Stomach (tissue), 9 donors: ENCODE data around the gene OST4. TPM values are rescaled to one million over a fixed set of nuclear protein-coding genes. Genes with fewer than 3 reads are reported as not detected.

Experiments
- DNase-seq, 2 donors: peaks; one replicate each; pipeline versions ENCODE4 v3.0.0 to v3.0.0-alpha.2; 2013 to 2019
- H3K27ac ChIP-seq, 5 donors: fragments of 200-600 bp in 4 of 5; sonication (generic) in 4 of 5; one replicate each; pipeline ENCODE4 v1.5.1; 2013 to 2019; ENCODE audit warnings: mild to moderate bottlenecking in 1 of 5, moderate library complexity in 1 of 5
- H3K27me3 ChIP-seq, 3 donors: fragments of 200-600 bp; sonication (generic); one replicate each; pipeline ENCODE4 v1.5.1; 2017 to 2019; ENCODE audit warnings: mixed run types in 1 of 3
- H3K36me3 ChIP-seq, 4 donors: fragments of 200-600 bp; sonication (generic); 1 replicate in 3 of 4; 2 replicates in 1 of 4; pipeline ENCODE4 v1.5.1; 2016 to 2019
- H3K4me1 ChIP-seq, 4 donors: fragments of 200-600 bp; sonication (generic); one replicate each; pipeline ENCODE4 v1.5.1; 2016 to 2019
- H3K4me3 ChIP-seq, 4 donors: fragments of 200-600 bp; sonication (generic) in 3 of 4; one replicate each; pipeline ENCODE4 v1.5.1; 2016 to 2019; ENCODE audit warnings: mild to moderate bottlenecking in 1 of 4
- H3K9me3 ChIP-seq, 4 donors: fragments of 200-600 bp; sonication (generic); one replicate each; pipeline ENCODE4 v1.5.1; 2016 to 2019
- EP300 ChIP-seq: sonication (generic); formaldehyde crosslinking; IDR thresholded peaks from one replicate; pipeline ENCODE4 v1.6.1; 2017; ENCODE audit warnings: antibody characterized with exemption
- POLR2A ChIP-seq, 4 donors: fragments of 450-650 bp; IDR thresholded peaks; one replicate each; pipeline ENCODE4 v1.6.1; 2016; ENCODE audit warnings: antibody characterized with exemption in 4 of 4, control low read depth in 2 of 4, mild to moderate bottlenecking in 1 of 4, moderate library complexity in 1 of 4
- POLR2AphosphoS5 ChIP-seq, 3 donors: sonication (generic); formaldehyde crosslinking; IDR thresholded peaks; one replicate each; pipeline ENCODE4 v1.6.1; 2016; ENCODE audit warnings: antibody characterized with exemption in 3 of 3
- WGBS, 5 donors: extraction: QIAGEN DNeasy Blood & Tissue Kit in 3 of 5; methylation state at CpG; one replicate each; pipeline versions ENCODE4 v1.1.5 to v1.1.7; 2013 to 2018; 5-methylcytosine and 5-hydroxymethylcytosine counted together
- intact Hi-C: fragments of 100-400 bp; cut with DNase I; formaldehyde crosslinking; loops from one replicate; pipeline ENCODE4 v1.15.1; 2023; ENCODE audit warnings: low total_unique reads
- polyA plus RNA-seq, 3 donors: library from polyadenylated mRNA; stranded (reverse); fragments of 200-250 nt; gene quantifications; one replicate each; pipeline ENCODE4 v1.2.3, GENCODE V29; 2013
- total RNA-seq, 5 donors: library from RNA; depleted of rRNA; stranded (reverse); fragments of >200 nt; gene quantifications; one replicate each; pipeline versions ENCODE4 v1.1.0 to v1.2.3, GENCODE V29; 2014 to 2016
- TF ChIP-seq, protein P1 (sequence below), 7 experiments: fragments of 450-650 bp in 4 of 7; fragments of 200-600 bp in 3 of 7; sonication (generic) in 3 of 7; IDR thresholded peaks; one replicate each; pipeline ENCODE4 v1.5.1; 2016 to 2019; ENCODE audit warnings: antibody characterized with exemption in 7 of 7, control low read depth in 2 of 7, mild to moderate bottlenecking in 1 of 7
- donor health status: healthy with polysubstance abuse.
- donor health status: Bipolar disorder and iron deficiency.
- donor health status: healthy.

The OST4 gene
- total and polyA plus RNA-seq, 8 donors, result 16.8 to 610 (median 209) TPM

DNA sequence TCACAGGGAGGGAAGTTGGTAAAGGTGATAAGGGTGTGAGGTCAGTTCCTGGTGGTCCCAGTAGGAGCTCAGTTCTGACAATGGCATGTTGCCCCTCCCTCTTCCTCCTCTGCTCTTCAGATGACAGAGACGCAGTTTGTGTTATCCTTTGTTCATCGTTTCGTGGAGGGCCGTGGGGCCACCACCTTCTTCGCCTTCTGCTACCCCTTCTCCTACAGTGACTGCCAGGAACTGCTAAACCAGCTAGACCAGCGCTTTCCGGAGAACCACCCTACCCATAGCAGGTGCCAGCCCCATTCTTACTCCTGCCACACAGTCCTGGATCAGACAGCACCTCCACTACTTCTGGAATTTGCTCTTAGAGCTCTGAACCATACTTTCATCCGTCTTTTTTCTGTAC, 17.7 kb downstream of the OST4 start:
- H3K9me3 ChIP-seq, result no peaks in the 10 kb centered on the region
- peaks cover 6 to 29% (median 25%) of the 10 kb centered on the region in 4 donors for H3K4me1 ChIP-seq
- intact Hi-C loops, result no loop called here
- no peak for DNase-seq
- no peak overlapping the region for H3K4me3 ChIP-seq
- H3K27me3 ChIP-seq, result no peaks in the 10 kb centered on the region
- peaks cover 13 to 59% (median 55%) of the 10 kb centered on the region in 4 donors for H3K36me3 ChIP-seq
- no peak for TF ChIP-seq POLR2A (IDR thresholded peaks at IDR 0.05)
- no peak overlapping the region for H3K27ac ChIP-seq
- 85 to 93% (median 88%) methylated on average over 8 of the region's 8 CpGs for WGBS, 5 donors

DNA sequence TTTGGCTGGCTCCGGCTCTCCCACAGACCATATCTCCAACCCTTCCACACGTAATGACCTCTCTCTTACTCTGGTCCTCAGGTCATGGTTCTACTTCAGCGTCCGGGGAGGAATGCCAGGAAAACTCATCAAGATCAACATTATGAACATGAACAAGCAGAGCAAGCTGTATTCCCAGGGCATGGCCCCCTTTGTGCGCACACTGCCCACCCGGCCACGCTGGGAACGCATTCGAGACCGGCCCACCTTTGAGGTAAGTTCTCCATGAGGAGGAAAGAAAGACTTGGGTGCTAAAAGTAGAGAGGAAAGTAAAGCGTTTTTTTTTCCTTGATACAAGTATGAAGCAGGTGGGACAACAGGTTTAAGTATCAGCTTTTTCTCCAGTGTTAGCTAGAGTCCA, 18.1 kb downstream of the OST4 start:
- peaks cover 6 to 29% (median 25%) of the 10 kb centered on the region in 4 donors for H3K4me1 ChIP-seq
- no peak overlapping the region for H3K27ac ChIP-seq
- H3K27me3 ChIP-seq, result no peaks in the 10 kb centered on the region
- H3K4me3 ChIP-seq, result no peak overlapping the region
- DNase-seq, result no peak
- TF ChIP-seq, protein P1, sequence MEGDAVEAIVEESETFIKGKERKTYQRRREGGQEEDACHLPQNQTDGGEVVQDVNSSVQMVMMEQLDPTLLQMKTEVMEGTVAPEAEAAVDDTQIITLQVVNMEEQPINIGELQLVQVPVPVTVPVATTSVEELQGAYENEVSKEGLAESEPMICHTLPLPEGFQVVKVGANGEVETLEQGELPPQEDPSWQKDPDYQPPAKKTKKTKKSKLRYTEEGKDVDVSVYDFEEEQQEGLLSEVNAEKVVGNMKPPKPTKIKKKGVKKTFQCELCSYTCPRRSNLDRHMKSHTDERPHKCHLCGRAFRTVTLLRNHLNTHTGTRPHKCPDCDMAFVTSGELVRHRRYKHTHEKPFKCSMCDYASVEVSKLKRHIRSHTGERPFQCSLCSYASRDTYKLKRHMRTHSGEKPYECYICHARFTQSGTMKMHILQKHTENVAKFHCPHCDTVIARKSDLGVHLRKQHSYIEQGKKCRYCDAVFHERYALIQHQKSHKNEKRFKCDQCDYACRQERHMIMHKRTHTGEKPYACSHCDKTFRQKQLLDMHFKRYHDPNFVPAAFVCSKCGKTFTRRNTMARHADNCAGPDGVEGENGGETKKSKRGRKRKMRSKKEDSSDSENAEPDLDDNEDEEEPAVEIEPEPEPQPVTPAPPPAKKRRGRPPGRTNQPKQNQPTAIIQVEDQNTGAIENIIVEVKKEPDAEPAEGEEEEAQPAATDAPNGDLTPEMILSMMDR (IDR thresholded peaks at IDR 0.05), result no peak
- TF ChIP-seq EP300, result no peak
- TF ChIP-seq POLR2A (IDR thresholded peaks at IDR 0.05), result no peak
- no peak for TF ChIP-seq POLR2AphosphoS5 (IDR thresholded peaks at IDR 0.05)
- H3K36me3 ChIP-seq, result peaks cover 13 to 55% (median 51%) of the 10 kb centered on the region in 4 donors
- intact Hi-C loops, result no loop called here
- no peaks in the 10 kb centered on the region for H3K9me3 ChIP-seq
- WGBS, 5 donors, result 82 to 91% (median 88%) methylated on average over 11 of the region's 11 CpGs

DNA sequence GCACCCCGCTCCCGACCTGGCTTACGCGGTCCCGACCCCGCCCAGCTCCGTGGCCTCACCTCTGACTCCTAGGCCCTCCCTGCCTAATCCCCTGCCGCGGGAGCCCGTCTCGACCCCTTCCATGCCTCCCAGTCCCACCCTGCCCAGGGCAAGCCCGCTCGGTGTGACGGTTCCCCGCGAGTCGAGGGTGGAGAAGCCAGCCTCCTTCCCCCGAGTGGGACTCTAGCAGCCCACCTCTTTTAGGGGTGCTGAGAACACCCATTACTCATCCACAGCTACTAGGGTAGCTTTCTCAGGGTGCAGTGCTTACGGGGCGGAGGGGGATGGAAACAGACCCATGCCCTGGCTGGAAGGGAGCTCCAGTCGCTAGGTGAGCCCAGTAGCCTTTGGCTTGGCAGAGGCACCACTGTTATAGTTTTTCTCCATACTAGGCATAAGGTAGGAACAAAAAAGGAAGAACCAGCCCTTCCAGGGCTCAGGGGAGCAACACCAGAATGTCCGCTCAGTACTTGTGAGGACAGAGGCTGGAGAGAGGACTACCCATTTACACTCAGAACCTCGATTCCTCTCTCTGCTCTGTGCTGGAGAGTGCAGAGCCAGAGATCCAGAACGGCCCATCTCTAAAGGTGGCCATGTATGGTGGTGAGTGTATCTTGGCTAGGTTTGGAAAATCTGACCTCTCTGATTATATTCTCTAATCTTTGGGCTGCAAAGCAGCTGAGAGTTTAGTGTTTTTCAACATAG, 19.4 kb downstream of the OST4 start:
- Histone ChIP-seq H3K36me3 (peaks cover 13 to 42% (median 40%) of the 10 kb centered on the region in 4 donors), H3K9me3 (no peaks in the 10 kb centered on the region), H3K27ac (peak overlapping the region; percentile 83 to 94 (median 92)), H3K4me3 (peak overlapping the region; percentile 87 to 96 (median 92)), H3K4me1 (peaks cover 6 to 29% (median 25%) of the 10 kb centered on the region in 4 donors), H3K27me3 (no peaks in the 10 kb centered on the region)
- peak in 1 of 2 donors; percentile 27 for DNase-seq
- 1 to 4% (median 3%) methylated on average over 12 to 24 of the region's 24 CpGs for WGBS, 5 donors
- intact Hi-C loops, result no loop called here
- TF ChIP-seq POLR2A (IDR thresholded peaks at IDR 0.05) (no peak), EP300 (no peak), POLR2AphosphoS5 (IDR thresholded peaks at IDR 0.05) (no peak)
- TF ChIP-seq, protein P1 (IDR thresholded peaks at IDR 0.05), result no peak

DNA sequence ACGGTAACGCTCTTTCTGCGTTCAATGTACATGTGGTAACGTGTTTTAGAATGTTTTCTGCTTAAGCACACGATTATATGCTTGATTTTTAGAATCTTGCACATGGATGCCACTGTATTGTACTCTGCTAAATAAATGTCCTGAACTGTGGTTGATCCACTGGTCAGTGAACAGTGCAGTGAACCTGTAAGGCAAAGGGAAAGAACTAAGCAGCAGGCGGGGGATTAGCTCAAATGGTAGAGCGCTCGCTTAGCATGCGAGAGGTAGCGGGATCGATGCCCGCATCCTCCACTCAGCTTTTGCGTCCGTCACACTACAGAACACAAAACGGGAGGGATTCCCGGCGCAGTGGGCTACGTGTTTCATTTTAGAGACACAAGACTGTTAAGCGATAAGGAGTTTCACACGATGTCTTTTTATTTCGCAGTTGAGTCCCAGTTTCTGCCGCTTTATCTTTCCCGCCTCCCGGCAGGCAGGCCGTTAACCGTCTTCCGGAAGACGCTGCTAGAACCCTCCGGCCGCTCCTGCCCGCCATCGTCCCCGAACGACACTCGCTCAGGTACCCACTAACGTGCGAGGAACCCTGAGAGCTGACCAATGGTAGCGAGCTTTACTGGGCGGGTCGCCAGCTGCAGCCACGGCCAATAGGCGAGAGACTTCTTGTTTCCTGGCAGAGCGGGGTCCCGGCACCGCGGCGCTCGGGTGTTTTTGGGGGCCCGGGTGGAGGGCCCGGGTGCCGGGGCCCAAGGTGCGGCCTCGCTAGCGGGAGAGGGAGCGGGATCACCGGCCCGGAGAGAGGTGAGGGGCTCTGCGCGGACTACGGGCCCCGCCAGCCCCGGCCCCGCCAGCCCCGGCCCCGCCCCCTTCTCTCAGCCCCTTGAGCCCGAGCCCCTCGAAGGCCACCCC, 20.2 kb downstream of the OST4 start, which contains the start of gene AGBL5:
AGBL5 (plus strand) TSS at position 673 of the 906 bp plus-strand sequence. CDS start 1,291 bp downstream, outside the sequence.
- H3K4me1 ChIP-seq, result peaks cover 6 to 29% (median 25%) of the 10 kb centered on the region in 4 donors
- intact Hi-C loops, result no loop called here
- 0 to 1% (median 0%) methylated on average over 40 to 67 of the region's 67 CpGs for WGBS, 5 donors
- H3K9me3 ChIP-seq, result no peaks in the 10 kb centered on the region
- no peaks in the 10 kb centered on the region for H3K27me3 ChIP-seq
- peak; percentile 97 to 98 for DNase-seq
- peak within 1 kb of the TSS; percentile 87 to 96 (median 92) for H3K4me3 ChIP-seq
- H3K27ac ChIP-seq, result peak within 1 kb of the TSS; percentile 83 to 94 (median 92)
- no peak for TF ChIP-seq POLR2A (IDR thresholded peaks at IDR 0.05)
- TF ChIP-seq POLR2AphosphoS5 (IDR thresholded peaks at IDR 0.05), result peak; percentile 63 to 78 (median 70)
- H3K36me3 ChIP-seq, result peaks cover 13 to 34% (median 31%) of the 10 kb centered on the region in 4 donors
